Measurements from ENCODE around the gene RPL37. TPM values are rescaled to one million over a fixed set of nuclear protein-coding genes. Genes with fewer than 3 reads are reported as not detected.

Gene RPL37
- total RNA-seq = 205 and 457 TPM in 2 replicates

GRCh38 chr5:40834849-40835787 is at the start of gene RPL37:
Gene RPL37, minus strand, starts transcription at chr5:40835222. Its CDS starts 37 bp downstream, at chr5:40835185.

GRCh38 chr5:40841068-40841805 is 6.2 kb upstream of the RPL37 start, which contains the start of gene CARD6:
Gene CARD6, plus strand, starts transcription at chr5:40841367. Its CDS starts 16 bp downstream, at chr5:40841383.

GRCh38 chr5:40798012-40798800 is 36.8 kb downstream of the RPL37 start, which contains the start of gene PRKAA1:
Gene PRKAA1, minus strand, starts transcription at chr5:40798374. Its CDS starts 185 bp downstream, at chr5:40798189.

Other genes starting within 250 kb of the RPL37 start
- gene PTGER4, start 155.3 kb downstream of the RPL37 start, total RNA-seq = 2.9 and 4.3 TPM in 2 replicates
- 18.7 and 18.9 TPM in 2 replicates for gene TTC33, start 79.3 kb downstream of the RPL37 start, total RNA-seq
- gene PRKAA1, start 36.8 kb downstream of the RPL37 start, total RNA-seq = 101 and 117 TPM in 2 replicates
- 5.9 and 7.4 TPM in 2 replicates for gene CARD6, start 6.1 kb upstream of the RPL37 start, total RNA-seq
- gene C7, start 74.3 kb upstream of the RPL37 start, total RNA-seq = 0.12 TPM in 1 of 2 replicates, not detected in the other
- gene MROH2B, start 236.1 kb upstream of the RPL37 start, total RNA-seq = not detected in 2 replicates

Data from uterine smooth muscle cell (primary cell).